Body of pancreas (tissue), 4 donors: Measurements from ENCODE around the gene IL18. TPM values are rescaled to one million over a fixed set of nuclear protein-coding genes. Genes with fewer than 3 reads are reported as not detected.

Experiments
- ATAC-seq: fragments of 150-250 bp; one replicate; pipeline ENCODE4 v1.9.1; 2016
- DNase-seq, 4 donors: peaks; one replicate each; pipeline ENCODE4 v3.0.0-alpha.2; 2019
- H3K27ac ChIP-seq, 4 donors: fragments of 200-600 bp; sonication (generic); 1 replicate in 3 of 4; 2 replicates in 1 of 4; pipeline versions ENCODE4 v1.5.1 to v1.6.1; 2016 to 2019; ENCODE audit warnings: mild to moderate bottlenecking in 1 of 4, mixed read lengths in 1 of 4, moderate library complexity in 1 of 4
- H3K27me3 ChIP-seq, 2 donors: fragments of 200-600 bp; sonication (generic); one replicate each; pipeline ENCODE4 v1.6.0; 2016; ENCODE audit warnings: mild to moderate bottlenecking in 1 of 2
- H3K36me3 ChIP-seq, 2 donors: fragments of 200-600 bp; sonication (generic); replicated peaks in 1 of 2; 2 replicates each; pipeline ENCODE4 v1.5.1; 2016; ENCODE audit warnings: low read depth in 2 of 2; ENCODE audit not compliant: insufficient read depth in 1 of 2
- H3K4me1 ChIP-seq: fragments of 200-600 bp; sonication (generic); one replicate; pipeline ENCODE4 v1.6.0; 2016
- H3K4me3 ChIP-seq, 2 donors: fragments of 200-600 bp; sonication (generic); 1 replicate in 1 of 2; 2 replicates in 1 of 2; pipeline ENCODE4 v1.5.1; 2016 to 2019
- H3K9me3 ChIP-seq, 3 donors: fragments of 200-600 bp; sonication (generic); 1 replicate in 2 of 3; 2 replicates in 1 of 3; pipeline ENCODE4 v1.5.1; 2016
- POLR2A ChIP-seq, 3 donors: fragments of 450-650 bp; IDR thresholded peaks; one replicate each; pipeline ENCODE4 v1.6.1; 2016; ENCODE audit warnings: antibody characterized with exemption in 3 of 3, mild to moderate bottlenecking in 2 of 3
- WGBS, 2 donors: methylation state at CpG; one replicate each; pipeline ENCODE4 v1.1.5; 2017; 5-methylcytosine and 5-hydroxymethylcytosine counted together
- intact Hi-C: fragments of 100-400 bp; cut with DNase I; formaldehyde crosslinking; loops from one replicate; pipeline ENCODE4 v1.15.1; 2023
- total RNA-seq, 2 donors: library from RNA; depleted of rRNA; stranded (reverse); fragments of >200 nt; gene quantifications; one replicate each; pipeline ENCODE4 v1.1.0, GENCODE V29; 2016
- TF ChIP-seq, protein P1 (sequence below), 7 experiments: fragments of 450-650 bp in 4 of 7; fragments of 200-600 bp in 3 of 7; sonication (generic) in 3 of 7; IDR thresholded peaks; one replicate each; pipeline ENCODE4 v1.5.1; 2016 to 2019; ENCODE audit warnings: antibody characterized with exemption in 7 of 7

Gene IL18
- total RNA-seq, 2 donors from 2014 or later, result 3.3 to 22.8 TPM

DNA sequence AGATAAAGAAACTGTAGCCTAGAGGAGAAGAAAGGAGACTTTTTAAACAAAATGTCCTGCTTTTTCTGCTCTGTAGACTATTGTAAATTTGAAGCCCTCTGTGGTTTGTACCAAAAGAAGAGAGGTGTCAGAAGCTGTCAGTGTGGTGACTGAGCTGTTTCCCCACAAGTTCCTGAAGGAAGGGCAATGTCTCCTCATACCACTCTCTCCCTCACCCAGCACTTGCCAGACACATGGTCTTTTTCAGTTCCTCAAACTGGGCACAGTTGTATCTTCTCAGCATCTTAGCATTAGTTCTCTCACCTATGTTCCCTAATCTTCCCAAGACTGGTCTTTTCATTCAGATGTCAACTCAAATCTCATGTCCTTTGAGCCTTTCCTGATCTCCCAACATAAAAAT, 15.7 kb upstream of the IL18 start:
- H3K27ac ChIP-seq, result peak overlapping the region in 1 of 4 donors; percentile 45
- intact Hi-C loops, result no loop called here
- no peak overlapping the region for H3K4me3 ChIP-seq
- H3K36me3 ChIP-seq, result no peaks in the 10 kb centered on the region
- DNase-seq (peak in 1 of 4 donors; percentile 36), ATAC-seq (no peak)
- no peaks in the 10 kb centered on the region for H3K27me3 ChIP-seq
- no peaks in the 10 kb centered on the region for H3K9me3 ChIP-seq
- peaks cover 8% of the 10 kb centered on the region for H3K4me1 ChIP-seq
- TF ChIP-seq, protein P1, sequence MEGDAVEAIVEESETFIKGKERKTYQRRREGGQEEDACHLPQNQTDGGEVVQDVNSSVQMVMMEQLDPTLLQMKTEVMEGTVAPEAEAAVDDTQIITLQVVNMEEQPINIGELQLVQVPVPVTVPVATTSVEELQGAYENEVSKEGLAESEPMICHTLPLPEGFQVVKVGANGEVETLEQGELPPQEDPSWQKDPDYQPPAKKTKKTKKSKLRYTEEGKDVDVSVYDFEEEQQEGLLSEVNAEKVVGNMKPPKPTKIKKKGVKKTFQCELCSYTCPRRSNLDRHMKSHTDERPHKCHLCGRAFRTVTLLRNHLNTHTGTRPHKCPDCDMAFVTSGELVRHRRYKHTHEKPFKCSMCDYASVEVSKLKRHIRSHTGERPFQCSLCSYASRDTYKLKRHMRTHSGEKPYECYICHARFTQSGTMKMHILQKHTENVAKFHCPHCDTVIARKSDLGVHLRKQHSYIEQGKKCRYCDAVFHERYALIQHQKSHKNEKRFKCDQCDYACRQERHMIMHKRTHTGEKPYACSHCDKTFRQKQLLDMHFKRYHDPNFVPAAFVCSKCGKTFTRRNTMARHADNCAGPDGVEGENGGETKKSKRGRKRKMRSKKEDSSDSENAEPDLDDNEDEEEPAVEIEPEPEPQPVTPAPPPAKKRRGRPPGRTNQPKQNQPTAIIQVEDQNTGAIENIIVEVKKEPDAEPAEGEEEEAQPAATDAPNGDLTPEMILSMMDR (IDR thresholded peaks at IDR 0.05), result no peak
- TF ChIP-seq POLR2A (IDR thresholded peaks at IDR 0.05), result no peak

DNA sequence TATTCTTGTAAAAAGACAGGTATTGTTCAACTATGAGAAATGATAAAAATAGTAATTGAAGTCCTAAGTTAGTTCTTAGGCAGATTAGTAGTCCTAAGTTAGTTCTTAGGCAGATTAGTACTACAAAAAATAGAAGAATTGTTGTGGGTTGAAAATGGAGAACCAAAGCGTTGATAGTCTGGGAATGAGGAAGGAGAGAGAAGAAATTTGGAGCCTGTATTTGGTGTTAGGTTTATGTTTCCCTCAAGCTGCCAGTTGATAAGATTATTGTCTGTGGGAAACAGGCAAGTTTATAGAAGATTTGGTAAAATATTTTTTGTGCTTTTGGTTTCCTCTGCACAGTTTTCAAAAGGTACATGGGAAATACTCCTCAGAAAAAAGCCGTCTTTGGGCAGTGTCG, 15.0 kb upstream of the IL18 start:
- ATAC-seq (no peak), DNase-seq (no peak)
- intact Hi-C loops, result no loop called here
- Histone ChIP-seq H3K4me1 (peaks cover 8% of the 10 kb centered on the region), H3K4me3 (no peak overlapping the region), H3K9me3 (no peaks in the 10 kb centered on the region), H3K36me3 (no peaks in the 10 kb centered on the region), H3K27me3 (no peaks in the 10 kb centered on the region), H3K27ac (peak overlapping the region in 1 of 4 donors; percentile 45)
- TF ChIP-seq, protein P1 (IDR thresholded peaks at IDR 0.05), result no peak
- TF ChIP-seq POLR2A (IDR thresholded peaks at IDR 0.05), result no peak
- WGBS, 2 donors, result 58 to 67% methylated on average over 3 of the region's 3 CpGs

DNA sequence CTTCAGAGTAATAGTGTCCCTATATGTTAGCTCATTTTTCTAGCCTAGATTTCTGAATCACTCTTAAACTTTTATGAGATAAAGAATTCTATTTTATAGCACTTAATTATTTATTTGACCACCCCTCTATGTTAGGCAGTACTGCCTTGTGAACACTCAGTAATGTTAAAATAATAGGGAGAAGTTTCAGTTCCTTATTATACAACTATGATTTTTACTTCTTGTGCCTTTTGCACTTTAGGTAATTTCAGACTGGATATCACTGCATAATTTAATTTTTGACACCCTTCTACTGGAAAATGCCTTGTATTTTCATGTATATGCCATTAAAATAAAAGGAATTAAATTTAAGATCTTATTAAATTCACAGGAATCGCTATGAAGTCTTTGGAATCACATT, 14.5 kb upstream of the IL18 start:
- ATAC-seq (no peak), DNase-seq (no peak)
- WGBS, 2 donors, result 85 to 94% methylated on average over 1 of the region's 1 CpG
- Histone ChIP-seq H3K9me3 (no peaks in the 10 kb centered on the region), H3K27me3 (no peaks in the 10 kb centered on the region), H3K36me3 (no peaks in the 10 kb centered on the region), H3K4me3 (no peak overlapping the region), H3K27ac (no peak overlapping the region), H3K4me1 (peaks cover 8% of the 10 kb centered on the region)
- TF ChIP-seq, protein P1 (IDR thresholded peaks at IDR 0.05), result no peak
- no peak for TF ChIP-seq POLR2A (IDR thresholded peaks at IDR 0.05)
- intact Hi-C loops, result no loop called here

DNA sequence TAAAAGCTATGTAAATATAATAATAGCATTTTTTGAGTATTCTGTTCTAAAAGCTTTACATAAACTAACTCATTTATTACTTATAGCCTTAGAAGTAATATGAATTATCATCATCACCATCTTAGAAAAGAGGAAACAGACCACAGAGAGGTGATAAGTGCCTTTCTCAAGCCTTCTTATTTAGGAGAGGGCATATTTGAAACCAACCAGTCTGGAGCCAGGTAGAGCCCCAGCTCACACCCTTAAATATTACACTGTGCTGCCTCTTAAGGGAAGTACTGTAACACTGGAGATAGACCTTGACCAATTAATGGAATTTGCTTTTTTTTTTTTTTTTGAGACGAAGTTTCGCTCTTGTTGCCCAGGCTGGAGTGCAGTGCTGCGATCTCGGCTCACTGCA, 13.7 kb upstream of the IL18 start:
- Histone ChIP-seq H3K4me1 (peaks cover 8% of the 10 kb centered on the region), H3K27ac (no peak overlapping the region), H3K36me3 (no peaks in the 10 kb centered on the region), H3K9me3 (no peaks in the 10 kb centered on the region), H3K27me3 (no peaks in the 10 kb centered on the region), H3K4me3 (no peak overlapping the region)
- intact Hi-C loops, result no loop called here
- 81 to 82% methylated on average over 4 of the region's 4 CpGs for WGBS, 2 donors
- ATAC-seq, result no peak
- no peak for TF ChIP-seq POLR2A (IDR thresholded peaks at IDR 0.05)
- TF ChIP-seq, protein P1 (IDR thresholded peaks at IDR 0.05), result no peak
- no peak for DNase-seq

DNA sequence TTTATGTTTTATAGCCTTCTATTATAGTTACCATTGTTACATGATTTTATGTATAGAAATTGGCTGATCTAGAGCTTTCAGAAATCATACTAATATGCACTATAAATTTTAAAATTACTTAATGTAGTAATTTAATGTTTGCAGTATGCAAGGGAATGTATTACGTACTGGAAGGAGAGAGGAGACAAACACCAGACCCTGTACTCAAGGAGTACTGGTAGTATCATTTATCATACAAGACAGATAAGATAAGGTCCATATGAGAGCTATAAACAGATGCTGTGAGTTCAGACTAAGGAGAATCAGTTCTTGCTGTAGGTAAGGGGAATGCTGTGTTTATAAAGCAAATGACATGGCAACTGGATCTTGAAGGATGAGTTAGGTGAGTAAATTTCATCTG, 12.2 kb upstream of the IL18 start:
- TF ChIP-seq, protein P1 (IDR thresholded peaks at IDR 0.05), result no peak
- TF ChIP-seq POLR2A (IDR thresholded peaks at IDR 0.05), result no peak
- ATAC-seq (no peak), DNase-seq (no peak)
- Histone ChIP-seq H3K9me3 (no peaks in the 10 kb centered on the region), H3K27me3 (no peaks in the 10 kb centered on the region), H3K4me3 (no peak overlapping the region), H3K27ac (no peak overlapping the region), H3K4me1 (peaks cover 8% of the 10 kb centered on the region), H3K36me3 (no peaks in the 10 kb centered on the region)
- 24 to 38% methylated on average over 1 of the region's 1 CpG for WGBS, 2 donors
- intact Hi-C loops, result no loop called here
